ENCODE data around the gene LINGO1. TPM values are rescaled to one million over a fixed set of nuclear protein-coding genes. Genes with fewer than 3 reads are reported as not detected.

Gene LINGO1
- total RNA-seq, 6 experiments from 2014 or later, result 0.09 to 0.11 TPM; not detected in 4

DNA sequence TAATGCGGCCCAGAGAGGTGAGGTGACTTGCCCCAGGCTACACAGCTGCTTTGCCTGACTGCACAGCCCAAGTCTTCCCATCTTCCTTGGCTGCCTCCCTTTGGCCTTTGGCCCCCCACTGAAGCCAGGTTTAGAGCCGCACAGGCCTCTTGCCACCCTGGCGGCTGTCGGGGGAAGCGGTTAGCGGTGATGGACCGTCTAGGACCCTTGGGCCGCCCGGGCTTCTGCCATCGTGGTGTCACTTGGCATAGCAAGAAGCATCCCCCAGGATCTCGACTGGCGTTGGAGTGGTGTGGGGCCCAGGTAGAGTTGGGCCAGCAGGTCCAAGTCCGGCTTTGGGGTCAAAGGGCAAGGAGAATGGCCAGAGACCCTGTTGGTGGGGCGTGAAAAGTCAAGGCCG lies 61.0 kb downstream of the LINGO1 start:
- TF ChIP-seq, protein P1, sequence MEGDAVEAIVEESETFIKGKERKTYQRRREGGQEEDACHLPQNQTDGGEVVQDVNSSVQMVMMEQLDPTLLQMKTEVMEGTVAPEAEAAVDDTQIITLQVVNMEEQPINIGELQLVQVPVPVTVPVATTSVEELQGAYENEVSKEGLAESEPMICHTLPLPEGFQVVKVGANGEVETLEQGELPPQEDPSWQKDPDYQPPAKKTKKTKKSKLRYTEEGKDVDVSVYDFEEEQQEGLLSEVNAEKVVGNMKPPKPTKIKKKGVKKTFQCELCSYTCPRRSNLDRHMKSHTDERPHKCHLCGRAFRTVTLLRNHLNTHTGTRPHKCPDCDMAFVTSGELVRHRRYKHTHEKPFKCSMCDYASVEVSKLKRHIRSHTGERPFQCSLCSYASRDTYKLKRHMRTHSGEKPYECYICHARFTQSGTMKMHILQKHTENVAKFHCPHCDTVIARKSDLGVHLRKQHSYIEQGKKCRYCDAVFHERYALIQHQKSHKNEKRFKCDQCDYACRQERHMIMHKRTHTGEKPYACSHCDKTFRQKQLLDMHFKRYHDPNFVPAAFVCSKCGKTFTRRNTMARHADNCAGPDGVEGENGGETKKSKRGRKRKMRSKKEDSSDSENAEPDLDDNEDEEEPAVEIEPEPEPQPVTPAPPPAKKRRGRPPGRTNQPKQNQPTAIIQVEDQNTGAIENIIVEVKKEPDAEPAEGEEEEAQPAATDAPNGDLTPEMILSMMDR (IDR thresholded peaks at IDR 0.05), result no peak
- Mint-ChIP-seq H3K4me3 (no peak overlapping the region), H3K4me1 (ENCODE audit: low read depth) (peaks cover 13% of the 10 kb centered on the region), H3K36me3 (ENCODE audit: low read depth) (no peaks in the 10 kb centered on the region), H3K27me3 (ENCODE audit: insufficient read depth) (peaks cover 45% of the 10 kb centered on the region), H3K27ac (no peak overlapping the region), H3K9me3 (no peaks in the 10 kb centered on the region)
- no peak for DNase-seq

DNA sequence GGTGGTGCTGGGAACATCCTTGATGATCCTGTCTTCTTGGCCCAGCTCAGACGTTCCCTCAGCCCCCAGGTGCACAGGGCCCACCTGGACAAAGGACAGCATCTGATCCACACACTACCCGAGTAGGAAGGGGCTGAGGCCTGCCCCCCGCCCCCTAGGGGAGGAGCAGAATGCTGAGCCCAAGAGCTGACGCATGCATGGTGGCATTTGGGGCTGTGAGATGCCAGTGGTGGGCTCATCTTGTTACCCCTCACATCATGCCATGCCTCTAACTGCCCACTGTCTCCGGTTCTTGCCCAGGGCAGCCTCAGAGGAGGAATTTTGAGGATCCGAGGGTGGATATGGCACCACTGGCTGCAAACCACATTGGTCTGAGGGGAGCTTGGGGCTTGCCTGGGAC lies 61.5 kb downstream of the LINGO1 start:
- no peak overlapping the region for H3K27ac Mint-ChIP-seq
- H3K4me1 Mint-ChIP-seq (ENCODE audit: low read depth), result peaks cover 13% of the 10 kb centered on the region
- TF ChIP-seq, protein P1 (IDR thresholded peaks at IDR 0.05), result no peak

DNA sequence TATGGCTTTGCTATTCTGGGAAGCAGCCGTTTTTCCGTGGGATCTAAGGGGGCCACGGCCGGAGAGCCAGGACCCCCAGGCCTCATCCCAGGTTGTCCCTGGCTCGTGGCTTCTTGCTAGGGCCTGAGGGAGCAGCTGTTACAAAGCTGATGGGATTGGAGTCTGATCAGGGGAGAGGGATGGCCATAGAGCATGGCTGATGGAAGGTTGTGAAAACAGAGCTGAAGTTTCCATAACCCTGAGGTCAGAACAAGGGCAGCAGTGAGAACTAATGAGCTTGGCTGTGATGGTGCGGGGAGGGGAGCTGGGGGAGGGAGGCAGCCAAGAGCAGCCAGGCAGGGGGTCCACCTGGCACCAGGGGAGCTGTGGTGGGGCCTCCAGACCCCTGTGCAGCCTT lies 63.0 kb downstream of the LINGO1 start:
- no peak for DNase-seq
- no peak overlapping the region; the same call in 1 of the 2 replicates for H3K27ac Mint-ChIP-seq
- H3K4me3 Mint-ChIP-seq, result peak overlapping the region; percentile 53; the same call in 1 of the 2 replicates
- H3K9me3 Mint-ChIP-seq, result no peaks in the 10 kb centered on the region; the same call in 1 of the 2 replicates
- TF ChIP-seq, protein P1 (IDR thresholded peaks at IDR 0.05), result no peak
- H3K4me1 Mint-ChIP-seq (ENCODE audit: low read depth), result peaks cover 13% of the 10 kb centered on the region
- no peaks in the 10 kb centered on the region for H3K36me3 Mint-ChIP-seq (ENCODE audit: low read depth)
- peaks cover 39% of the 10 kb centered on the region for H3K27me3 Mint-ChIP-seq (ENCODE audit: insufficient read depth)

More for the DNA sequence above, 61.5 kb downstream of the LINGO1 start:
- H3K9me3 Mint-ChIP-seq, result no peaks in the 10 kb centered on the region
- no peak overlapping the region for H3K4me3 Mint-ChIP-seq
- H3K27me3 Mint-ChIP-seq (ENCODE audit: insufficient read depth), result peaks cover 43% of the 10 kb centered on the region
- no peak for DNase-seq
- no peaks in the 10 kb centered on the region for H3K36me3 Mint-ChIP-seq (ENCODE audit: low read depth)

DNA sequence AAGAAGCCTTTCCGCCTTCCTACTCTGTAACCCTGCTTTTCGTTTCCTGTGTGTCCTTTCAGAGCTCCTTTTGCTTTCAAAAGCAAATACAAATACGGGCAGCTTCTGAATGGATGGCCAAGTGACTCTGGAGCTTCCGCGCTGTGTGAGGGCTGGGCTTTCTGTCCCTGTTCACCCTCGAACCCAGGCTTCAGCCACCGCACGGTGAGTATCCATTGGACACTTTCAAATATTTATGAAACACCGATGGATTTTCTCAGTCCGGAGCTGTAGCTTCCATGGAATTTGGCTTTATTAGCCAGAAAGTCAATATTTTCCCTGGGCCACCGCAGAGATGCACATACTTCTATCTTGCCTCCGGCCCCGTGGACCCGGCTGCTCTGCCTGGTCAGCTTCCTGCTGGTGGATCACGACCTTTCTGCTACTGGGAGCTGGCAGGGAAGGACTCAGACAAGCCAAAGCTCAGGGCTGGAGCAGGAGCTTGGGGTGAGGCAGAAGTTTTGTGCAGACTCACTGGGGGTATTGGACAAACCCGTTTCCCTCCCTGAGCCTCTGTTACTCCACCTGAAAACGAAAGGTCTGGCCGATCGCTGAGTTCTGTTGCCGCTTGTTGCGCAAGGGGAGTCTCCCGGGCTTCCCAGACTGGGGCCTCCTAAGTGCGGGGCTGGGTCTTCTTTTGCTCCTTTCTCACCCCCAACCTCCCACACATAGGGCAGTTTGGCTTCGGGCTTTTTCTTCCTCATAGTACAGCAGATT lies 63.6 kb downstream of the LINGO1 start:
- Mint-ChIP-seq H3K4me3 (peak overlapping the region; percentile 53; the same call in 1 of the 2 replicates), H3K27me3 (ENCODE audit: insufficient read depth) (peaks cover 41% of the 10 kb centered on the region), H3K9me3 (no peaks in the 10 kb centered on the region; the same call in 1 of the 2 replicates), H3K27ac (no peak overlapping the region; the same call in 1 of the 2 replicates), H3K36me3 (ENCODE audit: low read depth) (no peaks in the 10 kb centered on the region), H3K4me1 (ENCODE audit: low read depth) (peaks cover 13% of the 10 kb centered on the region)
- no peak for DNase-seq
- TF ChIP-seq, protein P1 (IDR thresholded peaks at IDR 0.05), result no peak

DNA sequence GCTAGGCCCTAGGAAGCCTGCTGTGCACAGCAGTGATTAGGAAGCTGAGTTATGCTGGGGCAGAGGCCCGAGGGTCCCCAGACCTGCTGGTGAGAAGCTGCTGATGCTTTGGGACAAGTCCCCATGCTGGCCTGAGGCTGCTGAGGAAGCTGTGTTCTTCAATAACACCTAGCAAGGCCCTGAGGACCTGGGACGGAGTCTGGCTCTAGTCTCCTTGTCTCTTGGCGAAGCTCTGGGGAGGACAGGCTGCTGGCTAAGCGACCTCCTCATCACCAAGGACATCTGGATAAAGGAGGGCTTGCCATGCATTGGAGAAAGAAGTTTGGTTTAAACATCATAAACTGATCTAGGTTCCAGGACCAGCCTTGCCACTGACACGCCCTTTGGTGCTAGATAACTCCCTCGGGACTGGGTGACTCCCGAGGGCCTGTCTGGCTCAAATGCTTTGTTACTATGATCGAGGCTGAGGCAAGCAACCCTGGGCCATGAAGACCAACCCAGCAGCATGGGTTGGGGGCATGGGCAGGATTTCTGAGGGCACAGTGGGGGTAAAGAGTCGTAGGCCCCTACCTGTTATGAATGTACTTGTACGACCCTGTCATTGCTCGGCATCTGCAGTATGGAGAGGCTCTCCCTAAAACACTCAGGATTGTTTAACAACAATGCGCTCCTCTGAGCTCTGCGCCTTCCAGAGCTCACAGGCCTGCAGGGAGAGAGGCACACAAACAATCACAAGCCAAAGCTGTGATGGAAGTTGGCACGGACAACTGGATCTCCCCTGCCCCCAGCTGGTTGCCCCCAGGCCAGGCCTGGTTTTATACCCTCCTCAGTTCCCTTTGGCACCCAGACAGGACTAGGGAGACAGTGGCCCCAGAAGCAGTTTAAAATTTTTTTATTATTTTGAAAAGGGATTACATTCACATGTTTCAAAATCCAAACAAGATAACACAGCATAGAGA lies 64.4 kb downstream of the LINGO1 start:
- TF ChIP-seq, protein P1 (IDR thresholded peaks at IDR 0.05), result no peak
- no peak overlapping the region; the same call in 1 of the 2 replicates for H3K4me3 Mint-ChIP-seq
- H3K4me1 Mint-ChIP-seq (ENCODE audit: low read depth), result peaks cover 13% of the 10 kb centered on the region
- no peak overlapping the region for H3K27ac Mint-ChIP-seq
- H3K36me3 Mint-ChIP-seq (ENCODE audit: low read depth), result no peaks in the 10 kb centered on the region
- no peak for DNase-seq
- H3K9me3 Mint-ChIP-seq, result no peaks in the 10 kb centered on the region; the same call in 1 of the 2 replicates
- peaks cover 42% of the 10 kb centered on the region for H3K27me3 Mint-ChIP-seq (ENCODE audit: insufficient read depth)
